ENCODE data around the gene GRIPAP1.
A peak's percentile ranks its signal among the peaks of the same experiment; 100 is the strongest.

Gene GRIPAP1

DNA sequence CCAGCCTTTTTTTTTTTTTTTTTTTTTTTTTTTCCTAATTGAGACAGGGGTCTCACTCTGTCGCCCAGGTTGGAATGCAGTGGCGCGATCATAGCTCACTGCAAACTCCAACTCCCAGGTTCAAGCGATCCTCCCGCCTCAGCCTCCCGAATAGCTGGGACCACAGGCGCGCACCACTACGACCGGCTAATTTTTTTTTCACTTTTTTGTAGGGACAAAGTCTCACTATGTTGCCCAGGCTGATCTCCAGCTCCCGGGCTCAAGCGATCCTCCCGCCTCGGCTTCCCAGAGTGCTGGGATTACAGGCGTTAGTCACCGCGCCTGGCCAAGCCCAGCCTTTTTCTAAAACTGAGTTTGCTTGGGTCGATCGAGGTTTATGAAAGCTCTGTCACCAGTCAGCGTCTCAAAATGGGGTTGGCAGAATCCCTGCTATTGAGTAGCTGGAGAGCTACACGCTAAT, 43.4 kb downstream of the GRIPAP1 start:
- no peak for FAIRE-seq

GRCh38 chrX:48957827-48958634, 44.0 kb downstream of the GRIPAP1 start:
- FAIRE-seq = peak; percentile 97

- FAIRE-seq = no peak
Observed at GRCh38 chrX:48957477-48957826, 44.6 kb downstream of the GRIPAP1 start, which contains the start of gene OTUD5. Gene OTUD5 (minus strand): TSS chrX:48957607. CDS start chrX:48957570, 37 bp downstream.

- no peak for FAIRE-seq
Observed at GRCh38 chrX:48956728-48957414, 45.2 kb downstream of the GRIPAP1 start.

- FAIRE-seq = no peak
Observed at GRCh38 chrX:48948589-48948988, 53.5 kb downstream of the GRIPAP1 start.

DNA sequence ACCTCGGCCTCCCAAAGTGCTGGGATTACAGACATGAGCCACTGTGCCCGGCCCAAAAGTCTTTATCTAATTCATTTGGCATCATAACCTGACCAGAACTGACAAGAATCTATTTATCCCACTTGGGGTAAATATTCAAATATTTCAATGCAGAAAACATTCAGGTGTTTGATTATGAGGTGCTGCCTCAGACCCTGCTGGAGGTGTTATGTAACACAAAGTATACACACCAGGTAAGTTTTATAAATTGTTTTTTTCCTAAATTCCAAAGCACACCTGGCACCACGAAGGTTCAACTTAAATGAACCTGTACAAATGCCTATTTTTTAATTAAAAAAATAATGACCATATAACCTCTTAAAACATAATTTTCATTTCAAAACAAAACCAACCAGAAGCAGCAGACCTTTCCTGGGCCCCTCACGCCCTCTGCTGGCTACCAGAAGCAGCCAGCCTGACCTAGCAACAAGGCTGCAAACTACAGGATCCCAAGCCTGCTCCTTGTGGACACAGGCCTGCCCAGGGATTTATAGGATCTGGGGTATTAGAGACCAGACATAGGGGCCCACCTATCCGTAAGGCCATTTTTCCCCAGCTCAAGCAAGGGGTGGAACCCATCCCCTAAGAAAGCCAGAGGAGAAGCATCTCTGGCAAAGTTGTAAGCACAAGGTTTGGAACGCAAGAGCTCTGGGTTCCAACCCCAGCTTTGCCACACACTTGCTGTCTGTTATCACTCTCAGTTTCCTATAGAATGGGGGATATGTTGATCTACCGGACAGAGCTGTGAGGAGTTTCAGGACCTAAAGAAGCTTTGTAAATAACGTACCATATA, 56.3 kb downstream of the GRIPAP1 start:
- peak; percentile 91 for FAIRE-seq

DNA sequence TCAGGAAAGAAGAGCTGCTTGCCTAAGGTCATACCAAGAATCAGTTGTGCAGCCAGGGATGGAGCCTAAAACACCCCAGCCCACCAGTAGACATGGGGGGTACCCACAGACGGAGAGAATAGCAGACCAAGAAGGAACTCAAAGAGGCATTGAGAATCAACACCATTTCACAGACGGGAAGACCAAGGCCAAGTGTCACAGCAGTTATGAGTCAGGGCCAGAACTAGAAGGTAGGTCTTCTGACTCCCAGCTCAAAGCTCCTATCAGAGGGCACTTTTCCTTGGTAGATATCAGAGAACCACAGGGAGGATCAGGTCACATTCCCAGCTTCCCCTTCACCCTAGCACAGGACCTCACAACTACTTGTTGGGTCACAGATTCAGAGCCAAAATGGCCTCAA, 59.2 kb downstream of the GRIPAP1 start:
- no peak for FAIRE-seq

GRCh38 chrX:48940404-48940955, 61.6 kb downstream of the GRIPAP1 start:
- no peak for FAIRE-seq

- FAIRE-seq = no peak
Observed at GRCh38 chrX:48939524-48940228, 62.4 kb downstream of the GRIPAP1 start.

DNA sequence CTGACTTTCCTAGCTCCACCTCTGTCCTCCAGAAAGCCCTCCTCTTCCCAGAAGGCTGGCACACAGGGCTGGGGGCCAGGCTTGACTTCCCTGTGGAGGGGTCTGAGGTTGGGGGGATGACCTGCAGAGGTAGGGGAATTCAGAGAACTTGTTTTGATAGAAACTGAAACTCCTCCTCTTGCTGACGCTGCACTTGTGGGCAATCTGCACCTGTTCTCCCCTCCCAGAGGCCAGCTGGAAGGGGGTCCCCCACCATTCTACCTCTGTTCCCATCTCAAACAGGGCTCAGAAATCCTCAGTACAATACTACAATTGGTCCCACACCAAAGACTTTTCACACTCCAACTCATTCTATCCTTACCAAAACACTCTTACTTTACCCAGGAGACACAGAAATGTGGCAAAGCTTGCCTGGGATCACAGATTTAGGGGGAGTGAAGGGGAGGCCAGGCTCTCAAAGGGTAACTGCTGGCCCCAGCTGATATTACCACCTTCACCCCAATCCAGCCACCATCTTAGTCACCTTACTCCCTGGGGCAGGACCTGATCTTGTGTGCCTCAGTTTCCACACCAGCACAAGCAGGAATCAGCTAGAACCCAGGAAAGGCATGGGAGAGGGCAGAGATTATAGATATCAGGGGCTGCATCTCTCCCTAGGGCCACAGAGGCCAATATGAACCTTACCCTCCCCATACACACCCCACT, 63.2 kb downstream of the GRIPAP1 start:
- FAIRE-seq = no peak

GRCh38 chrX:48937054-48937907, 64.8 kb downstream of the GRIPAP1 start:
- FAIRE-seq = no peak

DNA sequence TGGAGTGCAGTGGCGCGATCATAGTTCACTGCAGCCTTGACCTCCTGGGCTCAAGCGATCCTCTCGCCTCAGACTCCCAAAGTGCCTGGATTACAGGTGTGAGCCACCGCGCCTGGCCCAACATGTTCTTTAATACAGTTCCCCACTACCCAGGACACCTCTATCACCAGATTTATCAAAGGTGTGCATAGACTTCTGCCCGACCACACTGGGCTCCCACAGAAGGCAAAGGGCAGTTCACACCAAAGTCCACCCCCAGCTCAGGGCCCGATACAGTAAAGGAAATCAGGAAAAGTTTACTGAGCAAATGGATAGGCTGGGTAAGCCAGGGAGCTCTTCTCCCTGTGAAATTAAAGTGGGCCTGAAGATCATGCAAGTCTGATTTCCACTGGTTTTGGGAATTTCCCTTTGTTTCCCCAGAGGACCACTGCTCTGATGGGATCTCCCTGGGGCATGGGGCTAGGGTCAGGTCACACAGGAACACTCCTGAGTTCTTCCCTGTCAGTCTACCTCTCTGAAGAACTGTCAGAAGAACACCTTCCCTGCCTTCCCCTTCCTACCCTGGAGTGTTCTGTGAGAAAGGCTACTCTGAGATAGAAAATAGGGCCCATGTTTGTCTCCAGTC, 65.5 kb downstream of the GRIPAP1 start:
- no peak for FAIRE-seq

- FAIRE-seq = no peak
Observed at GRCh38 chrX:48935301-48935670, 66.8 kb downstream of the GRIPAP1 start.

GRCh38 chrX:48934581-48935300, 67.3 kb downstream of the GRIPAP1 start:
- no peak for FAIRE-seq

DNA sequence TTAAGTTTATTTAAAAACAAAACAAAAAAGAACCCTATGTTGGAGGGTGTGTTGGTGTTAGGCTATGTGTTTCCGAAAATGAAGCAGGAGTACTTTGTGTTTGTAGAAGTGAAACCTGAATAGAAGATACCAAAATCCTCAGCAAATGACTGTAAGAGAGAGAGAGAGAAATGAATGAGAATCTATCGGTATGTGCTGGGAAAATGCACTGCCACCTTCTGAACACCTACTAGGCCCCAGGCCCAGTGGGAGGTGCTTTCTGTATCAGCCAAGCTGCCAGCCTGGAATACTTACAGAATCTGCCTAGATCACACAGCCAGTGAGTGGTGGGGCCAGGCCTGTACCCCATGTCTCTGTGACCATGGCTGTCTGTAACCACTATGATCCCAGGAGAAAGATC, 68.3 kb downstream of the GRIPAP1 start:
- FAIRE-seq = no peak

GRCh38 chrX:48927736-48928382, 74.2 kb downstream of the GRIPAP1 start:
- peak; percentile 65 for FAIRE-seq

DNA sequence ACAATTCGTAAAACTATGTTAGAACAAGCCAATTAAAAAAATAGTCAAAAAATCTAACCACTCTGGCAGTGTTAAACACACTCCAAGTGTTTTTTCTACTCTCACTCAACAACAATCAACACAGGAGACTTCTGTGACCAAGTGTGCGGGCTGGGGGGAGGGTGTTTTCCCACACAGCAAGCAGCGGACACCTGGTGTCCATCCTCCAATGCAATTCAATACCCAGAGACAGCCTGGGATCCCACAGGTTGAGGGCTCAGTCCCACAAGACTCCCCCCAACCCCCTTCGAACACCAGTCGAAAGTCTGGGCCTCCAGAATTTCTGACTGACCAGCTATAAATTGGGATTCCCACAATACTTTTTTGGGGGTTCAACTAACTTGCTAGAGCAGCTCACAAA, 74.9 kb downstream of the GRIPAP1 start:
- no peak for FAIRE-seq

- FAIRE-seq = no peak
Observed at GRCh38 chrX:48924270-48924669, 77.8 kb downstream of the GRIPAP1 start.

DNA sequence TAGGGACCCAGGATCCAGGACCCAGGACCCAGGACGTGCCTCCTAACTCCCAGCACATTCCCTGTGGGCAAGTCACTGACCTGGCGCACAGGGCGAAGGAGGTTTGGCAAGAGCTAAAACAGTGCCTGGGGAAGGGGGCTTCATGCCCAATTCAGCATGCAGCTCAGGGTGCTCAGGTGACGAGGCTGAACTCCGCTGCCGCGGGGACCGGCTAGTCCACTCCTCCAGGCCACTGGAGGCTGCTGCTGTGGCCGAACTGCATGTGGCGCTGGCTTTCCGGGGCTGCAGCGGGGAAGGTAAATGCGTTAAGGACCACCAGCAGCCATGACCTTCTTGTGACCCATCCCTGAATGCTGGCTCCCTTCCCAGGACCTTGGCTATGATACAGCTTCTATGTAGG, 78.3 kb downstream of the GRIPAP1 start:
- FAIRE-seq = no peak

Measured in colon (tissue), 2 donors.